Measurements from ENCODE around the gene LCAT.

Gene LCAT

DNA sequence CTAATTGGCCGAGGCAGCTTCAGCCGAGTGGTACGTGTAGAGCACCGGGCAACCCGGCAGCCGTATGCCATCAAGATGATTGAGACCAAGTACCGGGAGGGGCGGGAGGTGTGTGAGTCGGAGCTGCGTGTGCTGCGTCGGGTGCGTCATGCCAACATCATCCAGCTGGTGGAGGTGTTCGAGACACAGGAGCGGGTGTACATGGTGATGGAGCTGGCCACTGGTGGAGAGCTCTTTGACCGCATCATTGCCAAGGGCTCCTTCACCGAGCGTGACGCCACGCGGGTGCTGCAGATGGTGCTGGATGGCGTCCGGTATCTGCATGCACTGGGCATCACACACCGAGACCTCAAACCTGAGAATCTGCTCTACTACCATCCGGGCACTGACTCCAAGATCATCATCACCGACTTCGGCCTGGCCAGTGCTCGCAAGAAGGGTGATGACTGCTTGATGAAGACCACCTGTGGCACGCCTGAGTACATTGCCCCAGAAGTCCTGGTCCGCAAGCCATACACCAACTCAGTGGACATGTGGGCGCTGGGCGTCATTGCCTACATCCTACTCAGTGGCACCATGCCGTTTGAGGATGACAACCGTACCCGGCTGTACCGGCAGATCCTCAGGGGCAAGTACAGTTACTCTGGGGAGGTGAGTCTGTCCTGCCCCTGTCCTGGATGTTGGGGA is 34.7 kb downstream of the LCAT start:
- Histone ChIP-seq H3K4me1 (peaks cover 10 to 23% (median 21%) of the 10 kb centered on the region in 10 experiments), H4K20me1 (peaks cover 7 to 85% (median 43%) of the 10 kb centered on the region in 11 experiments; a peak in 19 of 22 replicates), H3K9ac (peak overlapping the region in 4 of 11 experiments; percentile 7 to 42 (median 29); a peak in 3 of 22 replicates), H3K4me2 (peak overlapping the region in 9 of 11 experiments; percentile 22 to 52 (median 33); a peak in 14 of 22 replicates), H3K9me3 (replicated peaks in 1 of 11) (no peaks in the 10 kb centered on the region), H3K36me3 (peaks cover 24 to 88% (median 49%) of the 10 kb centered on the region in 11 experiments), H3K27me3 (no peaks in the 10 kb centered on the region), H3K27ac (peak overlapping the region in 4 of 11 experiments; percentile 1 to 26 (median 16); a peak in 4 of 22 replicates), H3K4me3 (no peak overlapping the region)
- TF ChIP-seq Cebpa-rat (IDR thresholded peaks at IDR 0.05) = no peak

DNA sequence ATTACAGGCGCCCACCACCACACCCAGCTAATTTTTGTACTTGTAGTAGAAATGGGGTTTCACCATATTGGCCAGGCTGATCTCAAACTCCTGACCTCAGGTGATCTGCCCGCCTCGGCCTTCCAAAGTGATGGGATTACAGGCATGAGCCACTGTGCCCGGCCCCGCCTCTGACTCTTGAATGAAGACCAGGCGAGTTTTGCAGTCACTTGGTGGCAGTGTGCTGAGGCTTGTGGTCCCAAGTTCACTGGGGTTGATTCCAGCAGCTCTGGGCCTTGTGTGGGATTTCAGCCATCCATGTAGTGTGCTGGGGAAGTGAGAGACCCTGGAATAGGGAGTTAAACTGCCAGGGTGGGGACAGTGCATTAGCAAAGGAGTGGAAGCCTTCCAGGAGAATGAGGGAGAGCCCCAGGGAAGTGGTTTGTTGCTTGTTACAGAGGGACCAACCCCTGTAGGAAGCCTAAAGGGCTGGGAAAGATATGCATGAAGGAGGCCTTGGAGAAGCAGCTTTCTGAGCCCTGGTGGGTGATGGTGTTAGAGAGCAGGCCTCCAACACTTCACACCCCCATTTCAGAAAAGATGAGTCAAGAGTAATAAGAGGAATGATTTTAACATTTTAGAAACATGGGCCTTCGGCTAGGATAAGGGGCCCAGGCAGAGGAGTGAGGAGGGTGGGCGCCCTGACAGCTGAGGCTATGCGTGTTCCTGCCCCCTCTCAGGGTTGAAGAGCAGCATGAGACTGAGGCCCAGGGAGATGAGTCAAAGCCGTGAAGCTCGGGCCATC is 36.3 kb downstream of the LCAT start:
- Histone ChIP-seq H4K20me1 (peaks cover 7 to 86% (median 48%) of the 10 kb centered on the region in 11 experiments; a peak in 19 of 22 replicates), H3K36me3 (peaks cover 34 to 90% (median 57%) of the 10 kb centered on the region in 11 experiments), H3K9me3 (replicated peaks in 1 of 11) (no peaks in the 10 kb centered on the region), H3K4me2 (no peak overlapping the region), H3K27ac (no peak overlapping the region), H3K27me3 (no peaks in the 10 kb centered on the region), H3K9ac (peak overlapping the region in 2 of 11 experiments; percentile 2 to 5; a peak in 1 of 22 replicates), H3K4me3 (no peak overlapping the region), H3K4me1 (peaks cover 10 to 23% (median 21%) of the 10 kb centered on the region in 10 experiments)
- no peak for TF ChIP-seq Cebpa-rat (IDR thresholded peaks at IDR 0.05)

DNA sequence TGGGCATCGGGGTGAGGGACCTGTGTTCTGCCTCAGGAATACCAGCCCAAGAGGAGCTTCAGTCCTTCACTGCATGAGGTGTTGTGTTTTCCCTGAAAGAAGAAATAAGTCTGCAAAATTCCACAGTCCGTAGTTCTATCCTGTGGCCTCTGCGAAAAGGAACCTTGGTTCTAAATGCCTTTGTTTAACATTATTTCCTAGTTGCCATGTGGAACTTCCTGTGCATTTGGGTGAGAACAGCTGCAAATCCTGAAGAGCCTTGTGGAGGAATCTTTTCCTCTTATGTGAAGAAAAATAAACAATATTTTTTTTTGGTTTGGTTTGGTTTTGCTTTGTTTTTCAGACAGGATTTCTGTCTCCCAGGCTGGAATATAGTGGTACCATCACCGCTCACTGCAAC is 41.1 kb downstream of the LCAT start:
- Histone ChIP-seq H3K4me1 (0 out of 20 replicates have a peak, but pooled peaks cover 0 to 4% (median 0%) of the 10 kb centered on the region in 10 experiments), H3K27me3 (no peaks in the 10 kb centered on the region), H3K4me3 (no peak overlapping the region), H3K4me2 (no peak overlapping the region), H4K20me1 (peaks cover 12 to 86% (median 60%) of the 10 kb centered on the region in 11 experiments; a peak in 17 of 22 replicates), H3K9me3 (replicated peaks in 1 of 11) (no peaks in the 10 kb centered on the region), H3K36me3 (peaks cover 9 to 75% (median 35%) of the 10 kb centered on the region in 11 experiments; a peak in 19 of 22 replicates), H3K9ac (no peak overlapping the region), H3K27ac (no peak overlapping the region)
- no peak for TF ChIP-seq Cebpa-rat (IDR thresholded peaks at IDR 0.05)

DNA sequence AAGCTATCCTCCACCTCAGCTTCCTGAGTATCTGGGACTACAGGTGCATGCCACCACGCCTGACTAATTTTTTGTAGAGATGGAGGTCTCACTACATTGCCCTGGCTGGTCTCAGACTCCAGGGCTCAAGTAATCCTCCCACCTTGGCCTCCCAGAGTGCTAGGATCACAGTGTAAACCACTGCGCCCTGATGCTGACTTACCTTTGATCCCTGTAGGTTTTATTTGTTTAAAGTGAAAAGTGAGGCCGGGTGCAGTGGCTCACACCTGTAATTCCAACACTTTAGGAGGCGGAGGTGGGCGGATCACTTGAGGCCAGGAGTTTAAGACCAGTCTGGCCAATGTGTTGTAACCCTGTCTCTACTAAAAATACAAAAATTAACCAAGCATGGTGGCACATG is 42.2 kb downstream of the LCAT start:
- peaks cover 22 to 90% (median 65%) of the 10 kb centered on the region in 11 experiments; a peak in 17 of 22 replicates for H4K20me1 ChIP-seq
- peaks cover 9 to 77% (median 42%) of the 10 kb centered on the region in 11 experiments; a peak in 19 of 22 replicates for H3K36me3 ChIP-seq
- no peak overlapping the region for H3K9ac ChIP-seq

GRCh38 chr16:67897231-67897630 is 46.7 kb downstream of the LCAT start:
- H3K9ac ChIP-seq = no peak overlapping the region
- no peak overlapping the region for H3K4me3 ChIP-seq
- peaks cover 23 to 77% (median 55%) of the 10 kb centered on the region in 11 experiments; a peak in 17 of 22 replicates for H4K20me1 ChIP-seq
- H3K27ac ChIP-seq = no peak overlapping the region
- no peaks in the 10 kb centered on the region for H3K9me3 ChIP-seq (replicated peaks in 1 of 11)
- no peak for TF ChIP-seq Cebpa-rat (IDR thresholded peaks at IDR 0.05)
- H3K27me3 ChIP-seq = no peaks in the 10 kb centered on the region
- H3K4me1 ChIP-seq = peaks cover 16 to 22% (median 19%) of the 10 kb centered on the region in 10 experiments
- H3K36me3 ChIP-seq = peaks cover 0 to 36% (median 28%) of the 10 kb centered on the region in 11 experiments; a peak in 15 of 22 replicates
- no peak overlapping the region for H3K4me2 ChIP-seq

More for the DNA sequence above, 42.2 kb downstream of the LCAT start:
- TF ChIP-seq Cebpa-rat (IDR thresholded peaks at IDR 0.05) = no peak
- 0 out of 20 replicates have a peak, but pooled peaks cover 0 to 4% (median 0%) of the 10 kb centered on the region in 10 experiments for H3K4me1 ChIP-seq
- no peak overlapping the region for H3K27ac ChIP-seq
- no peak overlapping the region for H3K4me3 ChIP-seq
- H3K27me3 ChIP-seq = no peaks in the 10 kb centered on the region
- H3K4me2 ChIP-seq = no peak overlapping the region
- H3K9me3 ChIP-seq (replicated peaks in 1 of 11) = no peaks in the 10 kb centered on the region

DNA sequence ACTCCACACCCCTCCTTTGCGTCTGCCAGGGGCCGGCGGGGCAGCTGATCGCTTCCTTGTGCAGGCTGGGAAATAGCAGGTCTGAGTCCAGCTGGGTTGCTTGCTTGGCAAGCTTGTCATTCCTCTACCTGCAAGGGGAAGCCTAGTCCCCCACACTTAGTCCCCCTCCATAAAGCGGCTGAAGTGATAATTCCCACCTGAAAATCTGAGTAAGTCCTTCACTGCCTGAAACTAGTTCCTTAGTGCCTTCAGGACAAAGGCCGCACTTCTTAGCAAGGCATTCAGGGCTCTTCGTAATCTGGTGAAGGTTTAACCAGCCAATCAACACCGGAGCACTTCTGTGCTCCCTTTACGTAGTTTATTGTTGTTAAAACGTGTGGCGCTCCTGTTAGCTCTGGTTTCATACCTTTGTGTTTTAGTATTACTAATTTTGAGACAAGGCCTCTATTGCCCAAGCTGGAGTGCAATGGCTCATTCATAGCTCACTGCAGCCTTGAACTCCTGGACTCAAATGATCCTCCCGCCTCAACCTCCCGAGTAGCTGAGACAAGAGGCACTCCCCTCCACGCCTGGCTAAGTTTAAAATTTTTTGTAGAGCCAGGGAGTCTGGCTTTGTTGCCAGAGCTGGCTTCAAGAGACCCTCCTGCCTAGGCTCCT is 50.0 kb downstream of the LCAT start:
- Histone ChIP-seq H3K4me2 (peak overlapping the region; percentile 86 to 99 (median 95)), H3K36me3 (peaks cover 0 to 18% (median 4%) of the 10 kb centered on the region in 11 experiments; a peak in 6 of 22 replicates), H3K9ac (peak overlapping the region; percentile 95 to 99 (median 98)), H3K27me3 (no peaks in the 10 kb centered on the region), H3K9me3 (replicated peaks in 1 of 11) (no peaks in the 10 kb centered on the region), H3K4me1 (peaks cover 17 to 25% (median 20%) of the 10 kb centered on the region in 10 experiments), H4K20me1 (peaks cover 10 to 45% (median 25%) of the 10 kb centered on the region in 11 experiments; a peak in 15 of 22 replicates), H3K27ac (peak overlapping the region; percentile 90 to 97 (median 96)), H3K4me3 (peak overlapping the region; percentile 89 to 99 (median 92))
- no peak for TF ChIP-seq Cebpa-rat (IDR thresholded peaks at IDR 0.05)

GRCh38 chr16:67892899-67893742 is 50.8 kb downstream of the LCAT start, which contains the start of gene PSKH1:
Gene PSKH1 (plus strand): TSS chr16:67893254. CDS start chr16:67908750, 15,496 bp downstream.
- Histone ChIP-seq H4K20me1 (peaks cover 8 to 38% (median 19%) of the 10 kb centered on the region in 11 experiments; a peak in 15 of 22 replicates), H3K27me3 (no peaks in the 10 kb centered on the region), H3K36me3 (peaks cover 0 to 23% (median 8%) of the 10 kb centered on the region in 11 experiments; a peak in 6 of 22 replicates), H3K9me3 (replicated peaks in 1 of 11) (no peaks in the 10 kb centered on the region), H3K4me2 (peak within 1 kb of the TSS; percentile 86 to 99 (median 95)), H3K4me3 (peak within 1 kb of the TSS; percentile 89 to 99 (median 92)), H3K9ac (peak within 1 kb of the TSS; percentile 95 to 99 (median 98)), H3K4me1 (peaks cover 17 to 25% (median 20%) of the 10 kb centered on the region in 10 experiments), H3K27ac (peak within 1 kb of the TSS; percentile 90 to 97 (median 96))
- no peak for TF ChIP-seq Cebpa-rat (IDR thresholded peaks at IDR 0.05)
